HG03442 (cell line): ENCODE results near the gene TSPAN9.
A peak's percentile ranks its signal among the peaks of the same experiment; 100 is the strongest.

Experiments used
- ATAC-seq: cut with Tn5 transposase; IDR thresholded peaks from one replicate; pipeline ENCODE4 v1.9.1; 2021; ENCODE audit warnings: mild to moderate bottlenecking, moderate library complexity; ENCODE audit not compliant: unreplicated experiment

TSPAN9 gene

GRCh38 chr12:3076730-3077571, at the start of gene TSPAN9:
Gene TSPAN9 (plus strand): TSS chr12:3077379. CDS start chr12:3201194, 123,815 bp downstream.
- peak; percentile 64 for ATAC-seq

- no peak for ATAC-seq
Measured at GRCh38 chr12:3028108-3028507, 49.1 kb upstream of the TSPAN9 start.

GRCh38 chr12:3030821-3031429, 46.3 kb upstream of the TSPAN9 start:
- no peak for ATAC-seq

- no peak for ATAC-seq
Measured at GRCh38 chr12:3032161-3032560, 45.0 kb upstream of the TSPAN9 start.

GRCh38 chr12:3032770-3033538, 44.2 kb upstream of the TSPAN9 start:
- no peak for ATAC-seq

- ATAC-seq, result no peak
Measured at GRCh38 chr12:3033539-3033867, 43.7 kb upstream of the TSPAN9 start.

- no peak for ATAC-seq
Measured at GRCh38 chr12:3034067-3034750, 43.0 kb upstream of the TSPAN9 start.

- ATAC-seq, result no peak
Measured at GRCh38 chr12:3035171-3035570, 42.0 kb upstream of the TSPAN9 start.

- no peak for ATAC-seq
Measured at GRCh38 chr12:3035815-3036702, 41.1 kb upstream of the TSPAN9 start.

GRCh38 chr12:3036901-3037600, 40.1 kb upstream of the TSPAN9 start:
- no peak for ATAC-seq

GRCh38 chr12:3038166-3038565, 39.0 kb upstream of the TSPAN9 start:
- no peak for ATAC-seq

GRCh38 chr12:3038926-3039510, 38.2 kb upstream of the TSPAN9 start:
- no peak for ATAC-seq

GRCh38 chr12:3040026-3040656, 37.0 kb upstream of the TSPAN9 start:
- no peak for ATAC-seq

- ATAC-seq, result no peak
Measured at GRCh38 chr12:3040663-3041544, 36.3 kb upstream of the TSPAN9 start.

- ATAC-seq, result peak; percentile 65
Measured at GRCh38 chr12:3041558-3042164, 35.5 kb upstream of the TSPAN9 start.

GRCh38 chr12:3042394-3042793, 34.8 kb upstream of the TSPAN9 start:
- ATAC-seq, result no peak

- no peak for ATAC-seq
Measured at GRCh38 chr12:3042826-3043225, 34.4 kb upstream of the TSPAN9 start.
